ENCODE results near the gene TESK1.

TESK1 gene

GRCh38 chr9:35650341-35651158 is 45.5 kb downstream of the TESK1 start, which contains the start of gene SIT1:
Gene SIT1, minus strand, starts transcription at chr9:35650931. Its CDS starts 78 bp downstream, at chr9:35650853.
- in situ Hi-C loops (cut with MboI; ENCODE audit: low sequenced_read_pairs), result no loop called here
- H3K27me3 ChIP-seq (ENCODE audit: low read depth), result no peaks in the 10 kb centered on the region
- H3K4me1 ChIP-seq, result peaks cover 7% of the 10 kb centered on the region
- H3K36me3 ChIP-seq (replicated peaks), result no peaks in the 10 kb centered on the region
- no peak for DNase-seq (ENCODE audit: low spot score in 2 of 2)
- no peaks in the 10 kb centered on the region for H3K9me3 ChIP-seq
- no peak within 1 kb of the TSS for H3K4me3 ChIP-seq

GRCh38 chr9:35651956-35652828 is 47.1 kb downstream of the TESK1 start:
- Histone ChIP-seq H3K36me3 (replicated peaks) (no peaks in the 10 kb centered on the region), H3K27me3 (ENCODE audit: low read depth) (no peaks in the 10 kb centered on the region), H3K4me3 (no peak overlapping the region), H3K4me1 (peaks cover 5% of the 10 kb centered on the region; the same call in 1 of the 2 replicates), H3K9me3 (no peaks in the 10 kb centered on the region)
- in situ Hi-C loops (cut with MboI; ENCODE audit: low sequenced_read_pairs), result no loop called here
- DNase-seq (ENCODE audit: low spot score in 2 of 2), result no peak

- H3K4me1 ChIP-seq, result peaks cover 7% of the 10 kb centered on the region; the same call in 1 of the 2 replicates
These were observed 47.8 kb downstream of the TESK1 start for GRCh38 chr9:35652829-35653209.

GRCh38 chr9:35653611-35654010 is 48.5 kb downstream of the TESK1 start:
- Histone ChIP-seq H3K4me3 (no peak overlapping the region), H3K27me3 (ENCODE audit: low read depth) (no peaks in the 10 kb centered on the region), H3K4me1 (peaks cover 7% of the 10 kb centered on the region), H3K9me3 (no peaks in the 10 kb centered on the region), H3K36me3 (replicated peaks) (no peaks in the 10 kb centered on the region)
- in situ Hi-C loops (cut with MboI; ENCODE audit: low sequenced_read_pairs), result no loop called here
- no peak for DNase-seq (ENCODE audit: low spot score in 2 of 2)

More at GRCh38 chr9:35652829-35653209, 47.8 kb downstream of the TESK1 start:
- H3K36me3 ChIP-seq (replicated peaks), result no peaks in the 10 kb centered on the region
- DNase-seq (ENCODE audit: low spot score in 2 of 2), result no peak
- in situ Hi-C loops (cut with MboI; ENCODE audit: low sequenced_read_pairs), result no loop called here
- no peaks in the 10 kb centered on the region for H3K27me3 ChIP-seq (ENCODE audit: low read depth)
- H3K4me3 ChIP-seq, result no peak overlapping the region
- H3K9me3 ChIP-seq, result no peaks in the 10 kb centered on the region

- no peak overlapping the region for H3K4me3 ChIP-seq
- in situ Hi-C loops (cut with MboI; ENCODE audit: low sequenced_read_pairs), result no loop called here
These were observed 51.3 kb downstream of the TESK1 start for GRCh38 chr9:35656348-35656747.

GRCh38 chr9:35656831-35657545 is 51.9 kb downstream of the TESK1 start:
- peak overlapping the region; percentile 28 for H3K4me3 ChIP-seq
- H3K36me3 ChIP-seq (replicated peaks), result peaks cover 20% of the 10 kb centered on the region
- no peaks in the 10 kb centered on the region for H3K9me3 ChIP-seq
- H3K4me1 ChIP-seq, result peaks cover 10% of the 10 kb centered on the region
- peak in 1 of 2 experiments; percentile 7 for DNase-seq (ENCODE audit: low spot score in 2 of 2)
- H3K27me3 ChIP-seq (ENCODE audit: low read depth), result no peaks in the 10 kb centered on the region
- in situ Hi-C loops (cut with MboI; ENCODE audit: low sequenced_read_pairs), result no loop called here

More at GRCh38 chr9:35656348-35656747, 51.3 kb downstream of the TESK1 start:
- no peak for DNase-seq (ENCODE audit: low spot score in 2 of 2)
- Histone ChIP-seq H3K4me1 (peaks cover 10% of the 10 kb centered on the region), H3K36me3 (replicated peaks) (peaks cover 14% of the 10 kb centered on the region), H3K27me3 (ENCODE audit: low read depth) (no peaks in the 10 kb centered on the region), H3K9me3 (no peaks in the 10 kb centered on the region)

GRCh38 chr9:35657546-35658136 is 52.6 kb downstream of the TESK1 start, which contains the start of gene RMRP:
Gene RMRP, minus strand, starts transcription at chr9:35658019.
- Histone ChIP-seq H3K4me1 (peaks cover 10% of the 10 kb centered on the region), H3K27me3 (ENCODE audit: low read depth) (no peaks in the 10 kb centered on the region), H3K36me3 (replicated peaks) (peaks cover 27% of the 10 kb centered on the region), H3K4me3 (peak within 1 kb of the TSS; percentile 77), H3K9me3 (no peaks in the 10 kb centered on the region)
- in situ Hi-C loops (cut with MboI; ENCODE audit: low sequenced_read_pairs), result no loop called here
- DNase-seq (ENCODE audit: low spot score in 2 of 2), result peak; percentile 98 to 99

- in situ Hi-C loops (cut with MboI; ENCODE audit: low sequenced_read_pairs), result no loop called here
- Histone ChIP-seq H3K36me3 (replicated peaks) (peaks cover 34% of the 10 kb centered on the region), H3K27me3 (ENCODE audit: low read depth) (no peaks in the 10 kb centered on the region), H3K9me3 (no peaks in the 10 kb centered on the region), H3K4me1 (peaks cover 11% of the 10 kb centered on the region), H3K4me3 (peak within 1 kb of the TSS; percentile 77)
- peak; percentile 80 to 89 for DNase-seq (ENCODE audit: low spot score in 2 of 2)
These were observed 53.3 kb downstream of the TESK1 start, which contains the start of gene CCDC107 for GRCh38 chr9:35658137-35658967. Gene CCDC107, plus strand, starts transcription at chr9:35658292. Its CDS starts 88 bp downstream, at chr9:35658380.

- in situ Hi-C loops (cut with MboI; ENCODE audit: low sequenced_read_pairs), result no loop called here
- H3K4me3 ChIP-seq, result peak overlapping the region; percentile 77
- peaks cover 17% of the 10 kb centered on the region for H3K4me1 ChIP-seq
- no peaks in the 10 kb centered on the region for H3K27me3 ChIP-seq (ENCODE audit: low read depth)
- DNase-seq (ENCODE audit: low spot score in 2 of 2), result peak in 1 of 2 experiments; percentile 38
- no peaks in the 10 kb centered on the region for H3K9me3 ChIP-seq
- H3K36me3 ChIP-seq (replicated peaks), result peaks cover 39% of the 10 kb centered on the region
These were observed 53.8 kb downstream of the TESK1 start for GRCh38 chr9:35658968-35659220.

- in situ Hi-C loops (cut with MboI; ENCODE audit: low sequenced_read_pairs), result no loop called here
- Histone ChIP-seq H3K9me3 (no peaks in the 10 kb centered on the region), H3K4me3 (peak overlapping the region; percentile 77), H3K27me3 (ENCODE audit: low read depth) (no peaks in the 10 kb centered on the region), H3K4me1 (peaks cover 20% of the 10 kb centered on the region), H3K36me3 (replicated peaks) (peaks cover 40% of the 10 kb centered on the region)
- no peak for DNase-seq (ENCODE audit: low spot score in 2 of 2)
These were observed 54.3 kb downstream of the TESK1 start for GRCh38 chr9:35659340-35659739.

All from HAP-1 (cell line).